Tongue (tissue), 2 donors: Measurements from ENCODE around the gene EEPD1. TPM values are rescaled to one million over a fixed set of nuclear protein-coding genes. Genes with fewer than 3 reads are reported as not detected.
"Not testable (repeated sequence)": the region's sequence is repeated elsewhere in the genome, so short reads cannot be mapped to it uniquely, and the experiment has no call there.

ENCODE experiments used
- DNase-seq: peaks from one replicate; pipeline ENCODE4 v3.0.0-alpha.2; 2015
- total RNA-seq: library from RNA; depleted of rRNA; stranded (reverse); fragments of >200 nt; gene quantifications from one replicate; pipeline ENCODE4 v1.2.3, GENCODE V29; 2014

EEPD1 gene
- total RNA-seq = 16.5 TPM

DNA sequence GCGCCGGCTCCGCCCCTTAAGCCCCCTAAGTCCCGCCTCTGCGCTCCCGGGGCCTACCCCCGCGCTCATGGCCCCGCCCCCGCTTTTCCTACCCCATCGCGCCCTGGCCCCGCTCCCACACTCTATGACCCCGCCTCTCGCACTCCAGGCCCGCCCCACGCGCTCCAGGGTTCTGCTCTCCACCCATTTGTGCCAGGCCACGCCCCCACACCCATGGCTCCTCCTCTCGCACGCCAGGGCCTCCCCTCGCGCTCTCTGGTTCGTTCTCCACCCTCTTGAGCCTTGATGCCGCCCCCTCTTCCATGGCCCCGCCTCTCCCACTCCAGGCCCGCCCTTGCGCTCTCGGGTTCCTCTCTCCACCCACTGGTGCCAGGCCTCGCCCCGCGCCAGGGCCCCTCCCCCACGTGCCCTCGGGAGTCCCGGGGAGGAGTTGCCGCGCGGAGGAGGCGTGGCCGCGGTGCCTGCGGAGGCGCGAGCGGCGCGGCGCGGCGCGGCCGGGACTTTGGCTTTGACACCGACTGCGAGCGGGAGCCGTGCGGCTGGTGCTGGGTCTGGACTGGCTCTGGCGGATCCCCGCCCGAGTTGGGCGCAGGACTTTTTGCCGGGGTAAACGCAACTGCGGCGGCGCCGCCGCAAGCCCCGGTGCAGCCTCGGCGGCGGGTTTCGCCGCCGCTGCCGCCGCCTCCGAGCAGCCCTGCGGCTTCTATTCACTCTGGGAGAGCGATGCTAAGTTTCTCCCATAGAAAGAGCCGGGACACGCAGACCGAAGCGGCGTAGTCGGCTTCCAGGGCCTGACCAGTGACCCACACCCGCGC is at the start of gene EEPD1:
Gene EEPD1, plus strand, starts transcription at position 499 of the 815 bp plus-strand sequence. CDS start 1,071 bp downstream, outside the sequence.
- DNase-seq = peak; percentile 100

DNA sequence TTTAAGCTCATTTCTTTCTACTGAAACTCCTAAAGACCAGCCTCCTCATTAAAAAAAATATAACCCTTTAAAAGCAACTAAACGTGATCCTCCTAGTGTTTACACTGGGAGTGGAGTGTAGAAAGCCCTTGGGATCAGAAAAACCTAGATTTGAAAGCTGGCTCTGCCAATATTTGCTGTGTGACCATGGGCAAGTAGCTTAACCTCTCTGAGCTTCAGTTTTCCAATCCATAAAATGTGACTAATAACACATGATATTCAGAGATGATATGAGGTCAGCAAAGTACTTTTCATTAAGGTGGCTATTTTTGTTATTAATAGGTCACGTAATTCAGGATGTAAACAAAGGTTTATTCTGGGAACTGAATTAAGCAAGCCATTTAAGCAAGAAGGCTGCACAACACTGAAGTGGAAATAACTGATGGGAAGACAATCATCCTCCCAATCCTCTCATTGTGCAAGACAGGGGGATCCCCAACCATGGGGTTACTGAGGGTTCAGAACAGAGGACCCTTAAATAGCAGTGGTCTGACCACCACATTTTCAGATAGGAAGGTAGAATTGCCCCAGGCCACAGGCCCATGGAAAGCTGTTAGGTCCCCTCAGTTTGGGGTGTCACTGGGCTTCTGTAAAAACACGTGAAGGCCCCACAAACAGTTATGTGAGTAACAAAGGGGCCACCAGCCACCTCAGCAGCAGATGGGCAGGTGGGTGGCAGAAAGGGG is 49.1 kb upstream of the EEPD1 start:
- DNase-seq = no peak

- DNase-seq = not testable (repeated sequence)
Observed at GRCh38 chr7:36106972-36107908, 45.8 kb upstream of the EEPD1 start.

DNA sequence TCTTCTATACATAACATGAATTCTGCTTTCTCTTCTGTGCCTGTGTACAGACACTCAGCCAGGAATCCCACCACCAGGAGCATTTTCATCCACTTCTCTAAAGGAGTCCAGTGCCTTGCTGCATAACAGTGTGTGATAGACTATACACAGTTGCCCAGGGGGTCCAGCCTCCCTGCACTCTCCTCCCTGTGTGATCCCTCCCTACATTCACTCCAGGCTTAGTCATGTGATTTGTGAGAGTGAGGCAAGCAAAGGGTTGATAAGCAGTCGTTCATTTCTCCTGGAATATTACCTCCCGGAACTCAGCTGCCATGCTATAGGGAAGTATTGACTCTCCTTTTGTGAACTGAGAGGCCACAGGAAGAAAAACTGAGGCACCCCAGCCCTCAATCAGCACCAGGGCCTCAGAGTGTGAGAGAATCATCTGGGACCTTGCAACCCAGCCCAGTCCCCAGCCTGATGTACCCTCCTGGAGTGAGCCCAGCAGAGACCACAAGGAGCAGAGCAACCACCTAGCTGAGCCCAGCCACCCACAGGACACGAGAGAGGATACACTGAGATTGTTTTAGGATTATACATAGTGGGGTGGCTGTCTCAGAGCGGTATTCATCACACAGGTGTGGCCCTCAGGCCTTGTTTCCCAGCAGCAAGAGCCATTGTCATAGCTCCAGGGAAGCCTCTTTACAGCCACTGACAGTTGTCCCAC is 45.0 kb upstream of the EEPD1 start:
- DNase-seq = no peak

DNA sequence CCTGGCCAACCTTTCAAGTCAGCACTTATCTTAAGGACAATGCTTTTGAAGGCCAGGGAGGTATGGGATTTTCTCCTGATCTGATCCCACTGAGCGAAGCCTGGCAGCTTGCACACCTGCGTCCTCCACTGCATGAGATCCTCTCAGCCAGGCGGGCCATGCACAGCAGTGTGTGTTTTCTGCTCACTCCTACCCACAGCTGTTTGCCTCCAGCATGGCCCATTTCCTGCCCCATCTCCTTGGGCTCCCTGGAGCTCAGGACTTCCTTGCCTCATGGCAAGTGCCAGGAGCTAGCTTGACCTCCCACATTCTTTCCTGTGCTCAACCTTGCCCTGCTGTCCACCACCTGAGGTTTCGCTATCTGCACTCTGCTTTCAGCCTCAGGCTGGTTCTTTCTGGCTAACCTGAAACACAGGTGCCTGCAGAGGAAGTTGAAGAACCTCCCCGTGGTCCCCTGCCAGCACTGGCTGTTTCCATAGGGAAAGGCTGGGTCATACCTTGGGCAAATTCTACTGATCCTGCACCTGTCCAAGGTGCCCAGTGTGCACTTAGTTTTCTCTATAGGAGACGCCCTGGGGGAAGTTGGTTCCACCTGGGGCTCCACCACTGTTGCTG is 43.9 kb upstream of the EEPD1 start:
- no peak for DNase-seq

DNA sequence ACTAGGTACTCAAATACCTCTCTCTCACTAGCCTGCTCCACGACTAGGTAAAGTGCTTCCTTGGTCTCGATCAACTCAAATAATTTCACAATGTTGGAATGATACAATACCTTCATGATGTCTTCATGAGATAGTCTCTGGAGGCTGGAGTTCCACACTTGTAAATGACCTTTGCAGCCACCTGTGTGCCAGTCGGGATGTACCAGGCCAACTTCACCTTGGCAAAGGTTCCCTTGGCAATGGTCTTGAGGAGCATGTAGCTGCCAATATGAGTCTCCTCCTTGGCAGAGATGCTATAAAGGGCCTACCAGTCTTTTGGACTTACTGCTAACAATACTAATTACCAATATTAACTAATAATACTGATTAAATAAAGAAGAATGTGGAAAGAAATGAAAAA is 42.5 kb upstream of the EEPD1 start:
- DNase-seq = no peak

DNA sequence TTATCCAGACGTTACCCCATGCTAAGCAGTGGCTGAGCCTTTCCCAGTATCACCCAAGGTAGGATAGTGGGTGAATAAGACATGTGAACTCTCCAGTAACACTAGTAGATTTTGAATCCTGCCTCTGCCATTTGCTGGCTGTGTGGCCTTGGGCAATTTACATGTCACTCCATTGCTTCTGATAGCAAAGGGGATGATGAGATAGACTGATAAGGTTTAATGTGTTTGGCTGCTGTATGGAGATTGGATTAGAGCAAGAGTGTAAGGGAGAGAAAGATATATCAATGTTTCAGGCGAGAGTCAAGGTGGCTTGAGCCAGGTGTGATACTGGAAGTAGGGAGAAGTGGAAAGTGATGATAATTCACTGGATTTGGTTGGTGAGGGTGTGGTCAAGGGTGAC is 40.1 kb upstream of the EEPD1 start:
- DNase-seq = no peak

DNA sequence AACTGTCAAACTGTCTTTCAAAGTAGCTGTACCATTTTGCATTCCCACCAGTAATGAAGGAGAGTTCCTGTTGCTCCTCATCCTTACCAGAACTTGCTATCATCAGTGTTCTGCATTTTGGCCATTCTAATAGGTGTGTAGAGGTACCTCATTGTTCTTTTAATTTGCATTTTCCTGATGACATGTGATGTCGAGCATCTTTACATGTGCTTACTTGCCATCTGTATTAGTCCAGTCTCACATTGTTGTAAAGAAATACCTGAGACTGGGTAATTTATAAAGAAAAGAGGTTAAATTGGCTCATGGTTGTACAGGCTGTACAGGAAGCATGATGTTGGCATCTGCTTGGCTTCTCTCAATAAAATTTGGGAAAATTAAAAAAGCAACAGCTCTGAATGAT is 38.7 kb upstream of the EEPD1 start:
- DNase-seq = no peak

DNA sequence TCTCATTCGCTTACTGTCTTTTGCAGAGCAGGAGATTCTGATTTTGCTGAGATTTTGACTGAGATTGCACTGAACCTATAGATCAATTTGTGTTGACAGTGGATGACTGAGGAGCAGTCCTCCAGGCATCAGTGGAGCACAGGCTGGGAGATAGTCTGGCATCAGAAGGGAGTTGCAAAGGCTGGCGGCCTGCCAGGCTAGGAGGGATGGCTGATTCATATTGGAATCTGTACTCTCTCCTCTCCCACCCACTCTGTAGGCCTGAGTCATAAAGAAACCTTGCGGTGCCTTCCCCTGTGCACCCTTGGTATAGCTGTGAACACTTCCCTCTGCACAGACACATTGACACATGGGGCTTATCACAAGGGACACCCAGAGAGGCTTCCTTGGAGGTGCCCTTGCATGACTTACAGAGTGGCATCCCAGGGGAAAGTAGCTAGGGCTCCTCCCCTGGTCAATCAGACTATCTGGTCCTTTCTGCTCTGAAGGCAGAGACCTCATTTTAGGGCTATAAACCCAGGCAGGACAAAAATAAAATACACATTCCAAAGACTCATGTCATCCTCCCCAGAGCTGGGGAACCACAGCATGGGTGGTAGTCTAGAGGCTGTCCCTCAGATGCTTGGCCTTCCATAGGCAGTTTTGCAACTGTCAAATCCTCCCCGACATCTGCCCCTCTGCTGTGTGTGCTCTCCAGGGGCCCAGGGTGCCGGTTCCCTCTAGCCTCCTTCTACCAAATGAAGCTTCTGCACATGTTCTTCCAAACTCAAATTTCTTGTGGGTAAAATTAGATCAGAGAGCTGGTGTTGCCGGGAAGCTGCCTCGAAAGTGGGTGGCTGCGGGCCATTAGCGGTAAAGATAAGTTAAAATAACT is 37.4 kb upstream of the EEPD1 start:
- peak; percentile 71 for DNase-seq

DNA sequence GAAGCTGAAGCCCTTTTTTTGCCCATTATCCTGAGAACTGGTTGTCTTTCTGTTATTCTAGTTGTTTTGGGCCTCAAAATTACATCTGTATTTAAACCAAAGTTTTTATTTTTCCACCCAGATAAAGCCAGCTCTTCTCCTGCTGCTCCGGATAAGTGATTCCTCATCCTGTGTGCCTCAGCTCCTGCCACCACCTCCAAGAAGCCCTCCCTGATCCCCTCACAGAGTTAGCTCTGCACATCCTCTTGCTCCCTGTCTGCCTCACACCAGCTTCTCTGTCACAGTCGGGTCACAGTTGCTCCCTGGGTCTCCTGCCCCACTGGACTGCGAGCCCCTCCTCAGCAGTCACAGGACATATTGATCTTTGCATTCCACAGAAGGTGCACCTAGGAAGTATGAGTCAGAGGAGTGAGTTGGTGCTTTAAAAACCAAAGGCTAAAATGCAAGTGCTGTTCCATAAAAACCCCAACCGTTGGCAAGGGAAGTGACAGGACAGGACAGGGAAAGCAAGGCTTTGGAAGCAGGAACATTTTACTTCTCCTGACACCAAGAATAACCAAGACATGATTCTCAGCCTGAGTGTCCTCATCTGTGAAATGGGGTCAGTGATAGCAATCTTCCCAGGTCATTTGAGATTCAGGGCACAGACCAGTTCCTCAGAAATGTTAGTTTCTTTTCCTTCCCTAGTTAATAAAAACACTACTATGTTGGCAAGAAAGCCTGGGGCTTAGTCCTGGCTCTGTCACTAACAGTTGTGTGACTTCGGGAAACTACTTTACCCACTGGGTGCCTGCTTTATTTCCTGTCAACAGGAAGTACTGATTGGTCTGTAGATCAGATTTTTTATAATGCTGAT is 36.5 kb upstream of the EEPD1 start:
- no peak for DNase-seq

- no peak for DNase-seq
Observed at GRCh38 chr7:36117203-36117840, 35.7 kb upstream of the EEPD1 start.

- DNase-seq = no peak
Observed at GRCh38 chr7:36118344-36118743, 34.7 kb upstream of the EEPD1 start.

DNA sequence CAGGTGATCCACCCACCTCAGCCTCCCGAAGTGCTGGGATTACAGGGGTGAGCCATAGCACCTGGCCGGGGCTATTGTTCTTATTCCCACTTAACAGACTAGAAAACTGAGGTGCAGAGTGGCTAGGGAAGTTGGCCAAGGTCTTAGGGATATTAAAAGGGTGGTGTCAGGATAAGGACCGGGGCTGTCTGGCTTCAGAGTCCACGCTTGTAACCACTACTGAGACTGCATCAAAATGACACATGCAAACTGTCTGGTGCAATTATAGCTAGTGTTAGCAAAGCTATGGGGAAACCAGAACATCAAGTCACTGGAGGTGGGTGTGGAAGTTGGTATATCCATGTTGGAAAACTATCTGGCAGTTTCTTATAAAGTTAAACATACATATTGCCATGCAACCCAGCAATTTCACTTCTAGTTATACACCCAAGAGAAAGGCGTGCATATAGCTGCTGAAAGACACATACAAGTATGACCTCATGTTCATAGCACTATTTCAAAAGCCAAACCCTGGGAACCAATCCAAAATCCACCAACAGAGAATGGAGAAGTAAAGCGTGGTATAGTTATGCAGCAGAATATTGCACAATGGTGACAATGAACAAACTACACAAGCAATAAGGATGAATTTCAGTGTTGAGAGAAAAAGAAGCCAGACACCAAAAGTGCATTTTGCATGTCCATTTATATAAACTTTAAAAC is 33.9 kb upstream of the EEPD1 start:
- DNase-seq = peak; percentile 50

GRCh38 chr7:36119983-36120646 is 32.9 kb upstream of the EEPD1 start:
- DNase-seq = not testable (repeated sequence)

DNA sequence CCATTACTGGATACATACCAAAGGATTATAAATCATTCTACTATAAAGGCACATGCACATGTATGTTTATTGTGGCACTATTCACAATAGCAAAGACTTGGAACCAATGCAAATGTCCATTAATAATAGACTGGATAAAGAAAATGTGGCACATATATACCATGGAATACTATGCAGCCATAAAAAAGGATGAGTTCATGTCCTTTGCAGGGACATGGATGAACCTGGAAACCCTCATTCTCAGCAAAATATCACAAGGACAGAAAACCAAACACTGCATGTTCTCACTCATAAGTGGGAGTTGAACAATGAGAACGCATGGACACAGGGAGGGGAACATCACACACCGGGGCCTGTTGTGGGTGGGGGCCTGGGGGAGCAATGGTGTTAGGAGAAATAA is 27.4 kb upstream of the EEPD1 start:
- not testable (repeated sequence) for DNase-seq

- peak; percentile 20 for DNase-seq
Observed at GRCh38 chr7:36127075-36127740, 25.8 kb upstream of the EEPD1 start.

- peak; percentile 64 for DNase-seq
Observed at GRCh38 chr7:36128448-36129047, 24.5 kb upstream of the EEPD1 start.
